ENCODE measurements around the gene TTC28. TPM values are rescaled to one million over a fixed set of nuclear protein-coding genes. Genes with fewer than 3 reads are reported as not detected.

The TTC28 gene
- total RNA-seq, 4 donors from 2014 or later, result 35.1 to 138 (median 50.8) TPM

DNA sequence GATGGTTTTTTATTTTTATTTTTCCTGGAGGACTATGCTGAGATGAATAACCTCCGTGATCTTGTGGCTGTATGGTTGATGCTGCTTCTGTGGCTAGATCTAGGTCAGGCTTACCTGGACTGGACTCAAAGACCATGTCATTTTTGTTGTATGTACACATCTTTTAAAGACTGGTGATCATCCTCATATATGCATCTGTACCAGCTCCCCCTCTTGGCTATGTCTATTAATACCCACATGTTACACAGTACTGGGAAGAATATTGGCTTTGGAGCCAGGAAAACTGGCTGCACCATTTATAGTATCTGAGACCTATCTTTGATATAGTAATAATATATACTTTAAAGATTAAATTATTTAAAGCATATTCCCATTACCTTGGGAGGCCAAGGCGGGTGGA, 742.2 kb downstream of the TTC28 start:
- H3K4me1 ChIP-seq, result no peaks in the 10 kb centered on the region
- ATAC-seq, result no peak
- H3K9me3 ChIP-seq, result no peaks in the 10 kb centered on the region
- H3K4me3 ChIP-seq, result no peak overlapping the region
- TF ChIP-seq, protein P1, sequence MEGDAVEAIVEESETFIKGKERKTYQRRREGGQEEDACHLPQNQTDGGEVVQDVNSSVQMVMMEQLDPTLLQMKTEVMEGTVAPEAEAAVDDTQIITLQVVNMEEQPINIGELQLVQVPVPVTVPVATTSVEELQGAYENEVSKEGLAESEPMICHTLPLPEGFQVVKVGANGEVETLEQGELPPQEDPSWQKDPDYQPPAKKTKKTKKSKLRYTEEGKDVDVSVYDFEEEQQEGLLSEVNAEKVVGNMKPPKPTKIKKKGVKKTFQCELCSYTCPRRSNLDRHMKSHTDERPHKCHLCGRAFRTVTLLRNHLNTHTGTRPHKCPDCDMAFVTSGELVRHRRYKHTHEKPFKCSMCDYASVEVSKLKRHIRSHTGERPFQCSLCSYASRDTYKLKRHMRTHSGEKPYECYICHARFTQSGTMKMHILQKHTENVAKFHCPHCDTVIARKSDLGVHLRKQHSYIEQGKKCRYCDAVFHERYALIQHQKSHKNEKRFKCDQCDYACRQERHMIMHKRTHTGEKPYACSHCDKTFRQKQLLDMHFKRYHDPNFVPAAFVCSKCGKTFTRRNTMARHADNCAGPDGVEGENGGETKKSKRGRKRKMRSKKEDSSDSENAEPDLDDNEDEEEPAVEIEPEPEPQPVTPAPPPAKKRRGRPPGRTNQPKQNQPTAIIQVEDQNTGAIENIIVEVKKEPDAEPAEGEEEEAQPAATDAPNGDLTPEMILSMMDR (IDR thresholded peaks at IDR 0.05), result no peak
- TF ChIP-seq EP300 (IDR thresholded peaks at IDR 0.05), result no peak
- no peak for TF ChIP-seq POLR2A (IDR thresholded peaks at IDR 0.05)
- TF ChIP-seq POLR2AphosphoS5 (IDR thresholded peaks at IDR 0.05), result no peak
- no peak overlapping the region for H3K27ac ChIP-seq
- H3K27me3 ChIP-seq, result no peaks in the 10 kb centered on the region
- WGBS, 2 donors (ENCODE audit: low coverage in 1 of 2), result 100% methylated on average over 2 of the region's 2 CpGs
- peaks cover 0 to 35% of the 10 kb centered on the region in 2 donors for H3K36me3 ChIP-seq

DNA sequence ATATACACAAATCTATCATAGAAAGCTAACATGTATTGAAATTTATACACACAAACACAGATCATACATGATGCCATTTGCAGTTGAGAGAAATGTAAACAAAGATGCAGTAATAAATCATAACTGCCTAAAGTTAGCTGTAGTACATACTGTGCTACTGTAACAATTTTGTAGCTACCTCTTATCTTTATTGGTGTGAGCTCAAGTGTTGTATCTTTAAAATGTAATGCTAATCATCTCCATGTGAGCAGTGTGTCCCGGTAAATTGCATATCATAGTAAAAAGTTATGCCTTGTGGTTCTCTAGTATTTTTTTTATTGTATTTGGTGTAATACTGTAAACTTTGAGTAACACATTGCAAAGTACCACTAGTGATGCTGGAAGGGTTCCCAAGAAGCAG, 743.7 kb downstream of the TTC28 start:
- Histone ChIP-seq H3K27me3 (no peaks in the 10 kb centered on the region), H3K9me3 (no peaks in the 10 kb centered on the region), H3K36me3 (peaks cover 0 to 19% of the 10 kb centered on the region in 2 donors), H3K4me3 (no peak overlapping the region), H3K4me1 (no peaks in the 10 kb centered on the region), H3K27ac (no peak overlapping the region)
- ATAC-seq, result no peak
- WGBS, 2 donors (ENCODE audit: low coverage in 1 of 2), result 93 to 100% methylated on average over 1 of the region's 1 CpG
- TF ChIP-seq POLR2A (IDR thresholded peaks at IDR 0.05) (no peak), EP300 (IDR thresholded peaks at IDR 0.05) (no peak), POLR2AphosphoS5 (IDR thresholded peaks at IDR 0.05) (no peak)
- TF ChIP-seq, protein P1 (IDR thresholded peaks at IDR 0.05), result no peak

DNA sequence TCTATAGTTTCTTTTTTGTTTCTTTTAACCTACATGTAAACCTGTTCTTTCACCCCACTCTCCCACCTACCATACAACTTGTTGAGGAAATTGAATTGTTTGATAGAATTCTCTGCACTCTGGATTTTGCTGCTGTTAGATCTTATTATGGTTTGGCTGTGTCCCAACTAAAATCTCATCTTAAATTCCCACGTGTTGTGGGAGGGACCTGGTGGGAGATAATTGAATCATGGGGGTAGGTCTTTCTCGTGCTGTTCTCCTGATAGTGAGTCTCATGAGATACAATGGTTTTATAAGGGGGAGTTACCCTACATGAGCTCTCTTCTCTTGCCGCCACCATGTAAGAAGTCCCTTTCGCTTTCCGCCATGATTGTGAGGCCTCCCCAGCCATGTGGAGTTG, 745.6 kb downstream of the TTC28 start:
- TF ChIP-seq POLR2A (IDR thresholded peaks at IDR 0.05) (no peak), POLR2AphosphoS5 (IDR thresholded peaks at IDR 0.05) (no peak), EP300 (IDR thresholded peaks at IDR 0.05) (no peak)
- TF ChIP-seq, protein P1 (IDR thresholded peaks at IDR 0.05), result no peak
- 73 to 93% methylated on average over 2 to 5 of the region's 5 CpGs for WGBS, 2 donors (ENCODE audit: low coverage in 1 of 2)
- no peak overlapping the region for H3K4me3 ChIP-seq
- H3K9me3 ChIP-seq, result no peaks in the 10 kb centered on the region
- ATAC-seq, result no peak
- no peak overlapping the region for H3K27ac ChIP-seq
- H3K36me3 ChIP-seq, result peaks cover 0 to 16% of the 10 kb centered on the region in 2 donors
- H3K4me1 ChIP-seq, result no peaks in the 10 kb centered on the region
- H3K27me3 ChIP-seq, result no peaks in the 10 kb centered on the region

DNA sequence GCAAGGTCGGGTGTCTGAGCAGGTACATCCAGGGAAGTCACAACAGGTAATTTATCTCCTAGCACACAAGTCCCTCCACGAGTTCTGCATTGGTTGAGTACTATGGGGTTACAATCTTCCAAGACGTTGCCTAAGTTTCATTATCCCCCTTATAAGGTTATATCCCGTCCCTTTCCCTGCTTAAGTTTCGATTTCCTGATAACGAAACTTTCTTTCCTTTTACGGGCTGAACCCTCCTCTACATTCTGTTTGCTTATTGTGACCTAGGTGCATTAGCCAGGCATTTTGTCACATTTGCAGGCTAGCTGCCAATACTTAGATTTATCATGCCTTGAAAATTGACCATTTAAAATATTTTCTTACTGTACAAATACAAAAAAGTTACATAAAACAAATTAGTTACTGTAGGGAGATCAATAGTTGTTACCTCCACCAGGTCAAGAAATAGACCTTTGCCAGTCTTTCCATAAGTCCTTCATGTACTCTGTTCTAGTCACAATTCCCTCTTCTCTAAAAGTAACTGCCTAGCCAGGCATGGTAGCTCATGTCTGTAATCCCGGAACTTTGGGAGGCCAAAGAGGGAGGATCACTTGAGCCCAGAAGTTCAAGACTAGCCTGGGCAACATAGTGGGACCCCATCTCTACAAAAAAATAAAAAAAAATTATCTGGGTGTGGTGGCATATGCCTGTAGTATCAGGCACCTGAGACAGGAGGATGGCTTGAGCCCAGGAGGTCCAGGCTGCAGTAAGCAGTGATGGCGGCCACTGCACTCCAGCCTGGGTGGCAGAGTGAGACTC, 746.3 kb downstream of the TTC28 start:
- Histone ChIP-seq H3K4me3 (no peak overlapping the region), H3K36me3 (peaks cover 0 to 10% of the 10 kb centered on the region in 2 donors), H3K9me3 (no peaks in the 10 kb centered on the region), H3K27ac (no peak overlapping the region), H3K27me3 (no peaks in the 10 kb centered on the region), H3K4me1 (no peaks in the 10 kb centered on the region)
- ATAC-seq, result no peak
- WGBS, 2 donors (ENCODE audit: low coverage in 1 of 2), result 89 to 92% methylated on average over 8 to 9 of the region's 9 CpGs
- TF ChIP-seq, protein P1 (IDR thresholded peaks at IDR 0.05), result no peak
- TF ChIP-seq POLR2AphosphoS5 (IDR thresholded peaks at IDR 0.05) (no peak), POLR2A (IDR thresholded peaks at IDR 0.05) (no peak), EP300 (IDR thresholded peaks at IDR 0.05) (no peak)

Data from gastroesophageal sphincter (tissue), 4 donors.